ENCODE results near the gene RAB24.
"Not testable (repeated sequence)": the region's sequence is repeated elsewhere in the genome, so short reads cannot be mapped to it uniquely, and the experiment has no call there.

Gene RAB24

GRCh38 chr5:177303121-177303924 is at the start of gene RAB24, which contains the start of gene PRELID1:
Gene RAB24 (minus strand): TSS chr5:177303719. CDS start chr5:177303288, 431 bp downstream.
Gene PRELID1 (plus strand): TSS chr5:177303799. CDS start chr5:177303986, 187 bp downstream.
- DNase-seq = peak; percentile 26

DNA sequence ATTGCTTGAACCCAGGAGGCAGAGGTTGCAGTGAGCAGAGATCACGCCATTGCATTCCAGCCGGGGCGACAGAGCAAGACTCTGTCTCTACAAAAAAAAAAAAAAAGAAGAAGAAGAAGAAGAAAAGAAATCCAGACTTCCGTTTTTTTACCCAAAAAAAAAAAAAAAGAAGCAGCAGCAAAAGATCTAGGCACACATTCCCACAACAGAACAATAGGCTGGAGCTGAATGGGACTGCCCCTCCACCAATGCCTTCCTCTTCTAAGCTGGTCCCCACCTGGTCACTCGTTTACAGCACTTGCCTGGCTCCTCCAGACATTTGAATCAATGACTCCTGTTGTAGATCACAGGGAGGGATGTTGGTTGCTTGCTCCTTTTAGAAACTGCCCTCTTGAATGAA is 49.6 kb upstream of the RAB24 start:
- no peak for DNase-seq

DNA sequence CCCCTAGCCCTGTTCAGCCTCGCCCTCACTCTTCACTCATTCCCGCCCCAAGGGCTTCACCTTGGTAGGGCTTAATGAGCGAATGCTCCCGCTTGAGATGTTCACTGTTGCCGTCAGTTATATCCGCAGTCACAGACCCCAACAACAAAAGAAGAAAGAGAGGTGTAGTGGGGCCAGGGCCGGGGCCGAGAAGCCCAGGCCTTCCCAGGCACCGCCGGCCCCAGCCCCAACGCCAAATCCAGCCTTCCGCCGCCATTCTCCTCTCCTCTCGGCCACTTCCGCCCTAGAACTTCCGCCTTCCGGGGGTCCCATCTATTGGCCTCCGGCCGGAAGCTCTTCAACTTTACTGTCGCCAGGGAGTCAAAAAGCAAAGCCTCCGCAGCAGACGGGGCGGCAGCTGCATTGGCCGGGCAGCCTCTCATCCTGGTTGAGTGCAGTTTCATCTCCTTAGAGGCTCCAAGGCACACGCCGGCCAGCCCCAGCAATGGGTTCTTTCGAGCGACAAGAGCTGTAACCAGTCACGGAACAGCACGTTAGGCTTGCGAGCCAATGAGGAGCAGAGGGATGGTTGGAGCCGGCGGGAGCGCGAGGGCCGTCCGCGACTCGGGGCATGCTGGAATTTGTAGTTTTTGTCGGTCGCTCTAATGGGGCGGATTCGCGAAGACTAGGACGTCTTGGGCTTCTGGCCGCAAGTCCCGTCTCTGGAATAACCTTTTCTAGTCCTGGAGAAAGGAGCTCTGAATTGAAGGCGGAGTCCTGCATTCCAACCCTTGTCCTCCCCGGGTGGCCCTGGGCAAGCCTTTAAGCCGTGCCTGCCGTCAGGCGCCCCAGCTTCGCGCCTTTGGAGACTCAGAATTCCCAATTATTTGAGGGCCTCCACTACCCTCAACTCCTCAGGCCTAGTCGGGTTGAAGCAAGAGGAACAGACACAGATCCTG is 48.1 kb upstream of the RAB24 start, which contains the start of gene LMAN2:
TSS of gene LMAN2 (minus strand) at position 277 of the 938 bp plus-strand sequence. CDS start at position 256, 21 bp downstream.
- peak; percentile 81 for DNase-seq

DNA sequence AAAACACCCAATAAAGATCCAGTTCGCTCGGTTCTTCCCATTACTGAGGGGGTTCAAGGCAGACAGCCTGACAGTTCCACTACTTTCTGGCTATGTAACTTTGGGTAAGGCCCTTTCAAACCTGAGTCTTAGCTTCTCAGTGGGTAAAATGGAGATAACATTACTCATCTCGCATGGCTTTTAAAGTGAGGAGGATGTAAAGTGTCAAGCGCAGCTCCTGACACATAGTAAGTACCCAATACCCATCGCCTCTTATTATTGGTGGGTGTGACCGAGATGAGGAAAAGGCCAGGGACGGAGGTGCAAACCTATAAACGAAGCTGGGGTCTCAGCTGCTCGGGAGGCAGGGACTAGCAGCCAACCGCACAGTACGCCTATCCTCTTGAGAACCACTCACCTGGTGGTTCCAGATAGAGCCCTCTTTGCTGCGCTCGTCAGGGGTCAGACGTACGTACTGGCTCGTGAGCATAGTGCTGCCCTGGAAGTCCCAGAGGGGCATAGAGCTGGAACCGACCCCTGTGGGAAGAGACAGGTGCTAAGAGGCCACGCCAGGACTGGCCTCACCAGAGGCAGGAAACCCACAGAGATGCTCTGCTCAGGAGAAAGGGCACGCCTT is 47.4 kb upstream of the RAB24 start:
- DNase-seq = no peak

GRCh38 chr5:177349762-177350161 is 46.2 kb upstream of the RAB24 start:
- DNase-seq = no peak

DNA sequence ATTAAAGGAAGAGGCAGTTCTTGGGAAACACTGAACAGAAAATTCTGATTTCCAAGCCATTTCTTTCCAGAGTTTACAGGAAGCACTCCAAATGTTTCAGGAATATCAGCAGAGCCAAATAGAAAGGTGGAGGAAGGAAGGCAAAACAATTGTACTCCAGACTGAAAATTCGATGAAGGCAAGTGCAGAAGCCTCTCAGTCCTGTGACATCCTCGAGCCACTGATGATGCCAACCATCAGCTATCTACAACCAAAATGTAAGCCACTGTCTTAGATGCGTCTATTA is 45.8 kb upstream of the RAB24 start:
- DNase-seq = no peak

GRCh38 chr5:177347699-177348098 is 44.2 kb upstream of the RAB24 start:
- DNase-seq = no peak

DNA sequence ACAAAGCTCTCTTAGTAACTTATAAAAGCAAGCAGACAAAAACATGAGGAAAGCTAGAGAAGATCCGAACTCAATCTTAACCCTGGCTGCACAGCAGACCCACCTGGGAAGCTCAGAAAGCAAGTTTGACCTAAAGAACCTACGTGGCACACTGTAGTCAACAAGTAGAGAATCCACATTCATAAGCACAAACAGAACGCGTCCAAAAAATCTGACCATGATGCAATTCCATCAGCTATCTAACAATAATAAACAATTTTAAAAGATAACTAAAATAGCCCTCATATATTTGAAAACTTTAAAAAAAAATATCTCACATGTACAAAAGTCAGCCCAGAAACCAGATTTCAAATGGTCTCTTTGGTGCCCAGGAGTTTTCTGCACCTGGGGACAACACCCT is 43.3 kb upstream of the RAB24 start:
- DNase-seq = no peak

DNA sequence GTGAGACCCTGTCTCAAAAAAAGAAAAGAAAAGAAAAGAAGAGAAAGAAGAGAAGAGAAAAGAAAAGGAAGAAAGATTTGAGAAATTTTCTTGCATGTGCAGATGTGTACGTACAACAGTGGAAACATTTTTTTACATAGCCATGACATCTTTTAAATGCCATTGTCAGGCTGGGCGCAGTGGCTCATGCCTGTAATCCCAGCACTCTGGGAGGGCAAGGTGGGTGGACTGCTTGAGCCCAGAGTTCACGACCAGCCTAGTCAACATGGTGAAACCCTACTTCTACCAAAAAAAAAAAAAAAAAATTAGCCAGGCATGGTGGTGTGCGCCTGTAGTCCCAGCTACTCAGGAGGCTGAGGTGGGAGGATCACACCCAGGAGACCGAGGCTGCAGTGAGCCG is 41.4 kb upstream of the RAB24 start:
- DNase-seq = no peak

DNA sequence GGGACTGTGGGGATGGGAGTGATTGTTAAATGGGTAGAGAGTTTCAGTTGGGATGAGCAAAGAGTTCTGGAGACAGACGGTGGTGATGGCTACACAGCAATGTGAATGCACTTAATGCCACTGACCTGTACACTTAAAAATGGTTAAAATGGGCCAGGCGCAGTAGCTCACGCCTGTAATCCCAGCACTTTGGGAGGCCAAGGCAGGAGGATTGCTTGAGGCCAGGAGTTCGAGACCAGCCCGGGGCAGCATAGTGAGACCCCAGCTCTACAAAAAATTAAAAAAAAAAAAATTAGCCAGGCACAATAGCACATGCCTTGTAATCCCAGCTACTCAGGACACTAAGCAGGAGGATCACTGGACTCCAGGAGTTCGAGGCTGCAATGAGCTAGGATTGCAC is 40.3 kb upstream of the RAB24 start:
- DNase-seq = no peak

DNA sequence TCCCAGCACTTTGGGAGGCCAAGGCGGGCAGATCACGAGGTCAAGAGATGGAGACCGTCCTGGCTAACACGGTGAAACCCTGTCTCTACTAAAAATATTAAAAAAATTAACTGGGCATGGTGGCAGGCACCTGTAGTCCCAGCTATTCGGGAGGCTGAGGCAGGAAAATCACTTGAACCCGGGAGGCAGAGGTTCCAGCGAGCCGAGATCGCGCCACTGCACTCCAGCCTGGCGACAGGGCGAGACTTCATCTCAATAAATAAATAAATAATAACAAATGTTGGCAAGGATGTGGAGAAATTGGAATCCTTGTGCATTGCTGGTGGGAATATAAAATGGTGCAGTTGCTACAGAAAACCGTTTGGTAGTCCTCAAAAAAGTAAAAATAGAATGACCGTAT is 39.5 kb upstream of the RAB24 start:
- DNase-seq = not testable (repeated sequence)

DNA sequence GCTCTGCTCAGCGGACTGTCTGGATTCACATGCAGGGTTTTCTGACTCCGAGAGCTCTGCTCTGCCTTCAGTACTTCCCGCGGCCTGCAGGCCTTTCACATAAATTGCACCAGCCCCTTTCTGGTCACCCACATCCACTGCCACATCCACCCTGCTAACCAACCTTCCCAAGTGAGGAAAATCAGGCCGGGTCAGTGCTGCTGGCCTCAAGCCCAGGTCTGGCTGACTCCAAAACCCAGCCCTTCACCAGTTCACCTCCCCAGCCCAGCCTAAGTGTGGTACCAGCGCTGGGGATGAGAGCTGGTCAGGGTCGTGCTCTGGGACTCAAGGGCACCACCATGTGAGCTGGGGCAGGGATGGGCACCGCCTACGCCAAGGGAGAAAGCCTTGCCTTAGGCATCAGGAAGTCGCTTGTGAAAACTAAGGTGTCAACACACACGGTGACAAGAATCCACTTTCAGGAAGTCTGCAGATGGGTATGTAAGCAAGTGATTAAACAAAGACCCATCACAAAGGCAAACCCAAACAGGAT is 35.7 kb upstream of the RAB24 start:
- no peak for DNase-seq

DNA sequence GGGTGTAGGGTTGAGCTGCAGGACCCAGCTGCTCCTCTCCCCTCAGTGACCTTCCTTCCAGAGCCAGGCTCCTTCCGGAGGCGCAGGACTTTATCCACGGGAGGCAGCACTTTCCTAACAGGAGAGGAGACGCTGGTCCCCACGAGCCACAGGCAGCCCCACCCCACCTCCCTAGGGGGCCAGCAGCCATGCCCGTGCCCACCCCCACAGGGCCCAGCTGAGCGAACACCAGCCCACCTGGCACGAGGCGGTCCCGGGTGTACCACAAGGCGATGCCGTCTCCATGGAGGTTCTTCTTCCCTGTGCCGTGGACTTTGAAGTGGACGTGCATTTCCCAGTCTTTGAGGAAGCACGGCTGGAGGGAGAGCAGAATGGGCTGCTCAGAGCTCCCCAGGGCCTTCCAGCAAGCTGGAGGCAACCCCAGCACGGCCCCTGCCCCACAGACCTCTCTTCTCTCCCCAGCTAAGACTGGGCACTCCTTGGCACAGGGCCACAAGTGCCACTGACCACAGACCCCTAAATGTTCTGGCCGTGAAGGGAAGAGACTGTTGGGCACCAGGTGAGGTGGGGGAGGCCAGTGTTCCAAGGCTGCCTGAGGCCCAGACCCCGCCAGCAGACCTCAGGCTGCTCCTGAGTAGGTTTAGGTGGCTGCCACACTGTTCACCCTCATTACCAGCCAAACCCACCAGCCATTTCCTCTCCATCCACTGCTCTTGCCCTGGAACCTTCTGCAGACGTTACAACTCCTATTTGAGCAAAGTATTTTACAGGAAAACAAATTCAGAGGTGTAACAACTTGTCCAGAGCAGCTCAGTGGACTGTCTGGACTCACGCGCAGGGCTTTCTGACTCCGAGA is 35.0 kb upstream of the RAB24 start:
- DNase-seq = no peak

GRCh38 chr5:177336603-177337494 is 33.3 kb upstream of the RAB24 start:
- DNase-seq = no peak

GRCh38 chr5:177336112-177336511 is 32.6 kb upstream of the RAB24 start:
- DNase-seq = peak; percentile 51

DNA sequence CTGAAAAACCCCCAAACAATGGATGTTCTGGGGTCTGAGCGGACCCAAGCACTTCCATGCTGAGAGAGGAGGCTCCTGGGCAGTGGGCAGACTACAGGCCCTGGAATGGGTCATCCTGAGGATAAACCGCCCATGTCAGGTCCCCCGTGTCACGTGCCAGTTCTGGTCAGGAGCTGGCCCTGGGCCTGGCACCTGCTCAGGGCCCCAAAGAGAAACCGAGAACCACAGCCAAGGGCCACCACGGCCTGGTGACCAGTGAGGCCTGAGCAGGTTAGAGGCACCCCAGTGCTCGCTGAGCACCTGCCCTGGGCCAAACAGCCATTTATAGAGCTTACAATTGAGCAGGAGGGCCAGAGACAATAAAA is 32.2 kb upstream of the RAB24 start:
- no peak for DNase-seq

GRCh38 chr5:177334781-177335700 is 31.5 kb upstream of the RAB24 start:
- no peak for DNase-seq

GRCh38 chr5:177334155-177334551 is 30.6 kb upstream of the RAB24 start:
- DNase-seq = no peak

GRCh38 chr5:177333420-177334154 is 30.1 kb upstream of the RAB24 start:
- no peak for DNase-seq

Data from NCI-H1694 treated with DMSO at 0.1 percent for 48 hours (cell line).